T1000 (cell line): ENCODE data around the gene OLFM3.

ENCODE experiments used
- DNase-seq: peaks from one replicate; lab custom pipeline; 2025; ENCODE audit warnings: mixed read lengths; lab: John Stamatoyannopoulos, UW

OLFM3 gene

GRCh38 chr1:101996825-101997465 is at the start of gene OLFM3:
TSS of gene OLFM3 (minus strand) at chr1:101996926.
- peak; percentile 41 for DNase-seq

- no peak for DNase-seq
Measured at GRCh38 chr1:102045752-102046151, 49.0 kb upstream of the OLFM3 start.

DNA sequence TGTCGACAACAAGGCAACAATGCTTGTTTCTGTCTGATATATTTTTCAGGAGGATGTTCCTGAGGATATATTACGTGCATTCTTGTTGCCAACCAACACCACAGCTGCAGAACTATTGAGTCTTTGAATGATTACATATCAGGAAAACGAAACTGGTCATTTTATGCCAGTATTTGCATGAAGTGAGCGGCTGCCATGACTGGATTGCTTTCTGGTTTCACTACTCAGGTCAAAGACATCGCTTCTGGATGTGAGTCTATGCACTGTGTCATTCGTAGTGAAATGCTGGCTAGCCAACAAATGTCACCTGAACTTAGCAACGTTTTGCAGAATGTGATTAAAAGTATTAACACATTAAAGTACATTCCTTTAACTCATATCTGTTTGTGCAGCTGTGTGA is 35.8 kb upstream of the OLFM3 start:
- DNase-seq = no peak

- DNase-seq = no peak
Measured at GRCh38 chr1:102019530-102019929, 22.8 kb upstream of the OLFM3 start.

DNA sequence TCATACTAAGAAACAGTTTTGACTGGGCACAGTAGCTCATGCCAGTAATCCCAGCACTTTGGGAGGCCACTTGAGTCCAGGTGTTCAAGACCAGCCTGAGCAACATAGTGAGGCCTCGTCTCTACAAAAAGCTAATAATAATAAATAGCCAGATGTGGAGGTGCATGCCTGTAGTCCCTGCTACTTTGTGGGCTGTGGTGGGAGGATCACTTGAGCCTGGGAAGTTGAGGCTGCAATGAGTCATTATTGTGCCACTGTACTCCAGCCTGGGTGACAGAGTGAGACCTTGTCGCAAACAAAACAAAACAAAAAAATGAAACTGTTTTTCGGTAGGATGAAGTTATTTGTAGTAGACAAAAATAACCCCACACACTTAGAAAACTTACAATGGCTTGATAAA is 19.0 kb upstream of the OLFM3 start:
- DNase-seq = no peak

GRCh38 chr1:102002057-102002456 is 5.3 kb upstream of the OLFM3 start:
- no peak for DNase-seq

- no peak for DNase-seq
Measured at GRCh38 chr1:101995984-101996745, 561 bp downstream of the OLFM3 start.

DNA sequence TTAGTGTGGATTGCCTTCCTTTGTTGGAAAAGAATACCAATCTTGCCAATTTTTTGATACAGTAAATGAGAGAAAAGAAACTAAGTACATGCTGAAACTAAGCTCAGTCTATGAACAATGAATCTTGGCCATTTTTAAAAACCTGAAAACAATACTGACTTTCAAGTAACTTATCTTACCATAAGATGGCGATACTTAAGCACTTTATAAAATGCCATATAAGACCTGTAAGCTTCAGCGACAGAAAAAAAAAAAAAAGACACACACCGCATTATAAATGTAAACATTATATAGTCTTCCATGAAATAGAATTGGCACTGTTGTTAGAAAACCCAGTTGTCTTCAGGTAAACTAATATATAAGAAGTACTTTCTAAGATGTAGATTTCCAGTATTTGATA is 3.0 kb downstream of the OLFM3 start:
- no peak for DNase-seq

GRCh38 chr1:101992821-101993575 is 3.7 kb downstream of the OLFM3 start:
- no peak for DNase-seq

GRCh38 chr1:101980974-101981373 is 15.8 kb downstream of the OLFM3 start:
- no peak for DNase-seq

GRCh38 chr1:101977266-101977665 is 19.5 kb downstream of the OLFM3 start:
- no peak for DNase-seq

DNA sequence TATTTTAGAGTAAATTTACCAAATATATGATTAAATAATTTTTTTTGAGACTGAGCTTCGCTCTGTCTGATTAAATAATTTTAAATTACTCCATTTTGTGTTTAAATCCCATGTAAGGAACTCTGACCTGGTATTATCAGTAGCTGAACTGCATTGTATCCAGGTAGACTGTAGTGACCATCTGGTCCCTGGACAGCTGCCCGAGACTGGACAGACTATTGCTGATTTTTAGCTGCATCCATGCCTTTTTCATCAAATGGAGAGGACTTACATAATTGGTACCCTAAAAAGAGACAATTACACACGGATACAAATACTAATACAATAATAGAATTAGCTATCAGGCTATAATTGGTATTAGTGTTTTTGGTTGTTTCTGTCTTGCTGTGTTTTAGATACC is 20.6 kb downstream of the OLFM3 start:
- DNase-seq = no peak

- no peak for DNase-seq
Measured at GRCh38 chr1:101975371-101975770, 21.4 kb downstream of the OLFM3 start.

DNA sequence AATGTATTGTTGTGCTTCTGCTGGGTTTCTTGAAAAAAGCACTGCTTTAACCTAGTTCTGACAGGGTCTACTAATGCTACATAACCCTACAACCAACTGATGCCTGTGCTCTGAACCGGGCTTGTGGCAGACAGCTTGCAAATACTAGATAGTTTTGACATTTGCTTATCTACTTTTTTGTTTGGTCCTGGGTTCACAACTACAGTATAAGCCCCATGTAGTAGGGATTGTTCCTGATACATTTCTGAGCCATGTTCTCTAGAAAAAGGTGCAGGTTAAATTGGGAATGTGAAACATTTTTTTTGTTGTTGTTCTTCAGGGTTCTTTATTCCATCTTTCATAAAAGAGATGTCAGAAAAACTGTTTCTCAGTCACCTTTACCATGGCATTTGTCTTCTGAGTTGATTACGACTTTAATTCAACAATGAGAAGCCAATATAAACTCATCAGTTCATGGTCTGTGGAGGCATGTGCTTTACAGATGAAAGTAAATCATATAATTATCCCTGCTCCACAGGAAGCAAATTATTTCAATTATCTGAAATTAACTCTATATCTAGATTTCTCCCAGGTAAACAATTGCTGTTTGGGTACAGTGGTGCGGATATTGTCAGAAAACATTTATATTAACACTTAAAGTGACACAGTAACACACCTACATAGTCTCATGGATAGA is 22.0 kb downstream of the OLFM3 start:
- DNase-seq = no peak

DNA sequence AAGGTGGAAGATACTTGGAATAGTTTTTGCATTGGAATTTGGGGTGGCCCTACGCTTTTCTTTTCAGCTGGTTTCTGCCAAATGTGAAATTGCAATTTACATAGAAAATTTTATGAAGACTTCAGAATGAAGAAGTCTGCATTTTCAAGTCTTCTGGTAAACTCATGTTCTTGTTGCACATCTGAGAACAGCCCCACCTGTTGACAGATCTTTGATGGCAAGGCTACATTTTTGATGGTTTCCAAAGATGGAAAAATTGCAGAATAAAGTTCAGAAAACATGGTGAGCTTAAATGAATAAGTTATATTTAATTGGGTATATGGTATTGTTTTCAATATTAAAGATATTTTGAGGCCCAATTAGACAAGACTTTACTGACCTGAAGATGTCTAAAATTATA is 25.4 kb downstream of the OLFM3 start:
- DNase-seq = no peak

GRCh38 chr1:101967871-101968270 is 28.9 kb downstream of the OLFM3 start:
- no peak for DNase-seq

- DNase-seq = no peak
Measured at GRCh38 chr1:101965341-101965740, 31.4 kb downstream of the OLFM3 start.

- DNase-seq = no peak
Measured at GRCh38 chr1:101964708-101965107, 32.0 kb downstream of the OLFM3 start.

DNA sequence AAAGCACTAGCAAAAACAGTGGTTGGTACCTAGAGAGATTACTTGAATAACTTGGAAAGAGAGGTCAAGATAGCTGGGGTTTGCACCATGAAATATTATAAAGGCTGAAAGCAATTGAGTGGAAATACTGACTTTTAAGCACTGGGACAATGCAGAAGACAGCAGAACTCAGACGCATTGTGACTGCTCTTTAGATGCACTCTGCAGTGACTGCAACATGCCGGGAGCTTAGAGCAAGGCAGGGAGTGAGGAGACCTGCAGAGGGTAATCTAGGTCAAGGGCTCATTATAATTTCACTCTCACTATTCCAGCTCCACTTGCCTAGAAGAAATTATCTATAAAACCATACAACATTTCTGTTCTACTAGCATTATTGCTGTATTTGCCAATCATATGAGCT is 36.6 kb downstream of the OLFM3 start:
- no peak for DNase-seq

DNA sequence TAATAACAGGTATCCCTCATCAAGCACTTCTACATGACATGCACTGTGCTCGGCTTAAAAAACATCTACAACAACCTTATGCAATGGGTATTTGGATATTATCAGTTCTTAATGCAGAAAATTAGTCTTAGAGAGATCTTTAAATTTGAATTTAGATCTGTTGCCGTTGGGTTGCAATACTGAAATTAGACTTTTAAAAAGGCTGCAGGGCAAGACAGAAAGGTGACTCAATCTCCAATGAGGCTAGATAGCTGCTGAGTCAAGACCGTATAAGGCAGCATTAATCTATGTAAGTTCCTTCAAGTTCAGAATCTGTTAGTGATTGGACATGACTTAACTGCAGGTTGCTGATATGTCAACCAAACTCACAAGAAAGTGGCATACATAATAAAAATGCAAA is 37.3 kb downstream of the OLFM3 start:
- no peak for DNase-seq

DNA sequence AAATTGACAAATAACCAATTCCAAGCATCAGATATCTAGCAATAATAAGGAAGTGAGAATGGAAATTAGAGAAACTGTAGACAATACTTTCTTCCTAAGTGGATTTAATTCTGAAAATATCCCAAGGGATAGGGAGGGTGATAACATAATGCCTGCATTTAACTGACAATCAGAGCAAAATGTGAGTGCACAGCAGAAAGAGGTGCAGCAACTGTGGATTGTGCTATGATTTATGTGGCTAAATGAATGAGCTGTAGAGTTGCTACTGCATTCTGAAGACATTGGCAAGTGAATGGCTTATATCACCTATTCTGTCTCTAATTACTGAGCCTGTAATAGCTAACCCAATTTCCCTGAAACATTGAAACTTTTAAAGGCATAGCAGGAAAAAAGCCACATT is 39.0 kb downstream of the OLFM3 start:
- DNase-seq = no peak

DNA sequence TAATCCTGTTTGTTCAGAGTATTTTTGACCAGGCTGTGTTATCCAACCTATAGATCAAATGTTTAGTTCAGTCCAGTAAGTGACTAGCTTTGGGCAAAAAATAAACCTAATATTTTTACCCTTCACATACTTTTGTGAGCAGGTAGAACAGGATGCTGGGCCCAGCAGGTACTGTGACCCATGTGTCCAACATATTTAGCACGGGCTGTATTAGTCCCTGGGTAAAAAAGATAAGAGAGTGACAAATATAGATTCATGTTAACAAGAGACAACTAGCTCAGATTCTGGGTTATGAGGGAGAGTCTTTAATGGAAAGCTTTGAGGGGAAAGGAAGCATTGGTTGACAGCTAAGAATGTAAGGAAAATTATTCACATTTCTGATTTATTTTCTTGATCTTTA is 43.1 kb downstream of the OLFM3 start:
- no peak for DNase-seq

DNA sequence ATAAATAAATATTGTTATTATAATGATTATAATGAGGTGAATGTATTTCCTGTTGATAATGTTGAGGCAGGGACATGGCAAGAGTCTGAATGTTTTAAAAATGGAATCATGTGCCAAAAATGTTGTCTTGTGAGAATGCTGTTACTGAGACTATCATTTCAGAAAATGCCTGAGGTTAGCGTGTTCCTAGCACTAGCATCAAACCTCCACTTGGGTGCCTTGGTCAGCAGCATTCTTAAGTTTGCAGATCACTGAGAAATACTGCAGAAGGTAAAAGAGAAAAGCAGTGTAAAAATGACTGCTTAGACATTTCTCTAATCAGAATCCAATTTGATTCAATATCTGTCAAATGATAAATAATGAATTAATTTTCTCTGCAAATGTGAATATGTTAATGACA is 50.8 kb downstream of the OLFM3 start:
- no peak for DNase-seq
